CD4-positive, alpha-beta T cell treated with Interleukin-10 for 1 hour (primary cell): ENCODE results near the gene PRAC1.

ENCODE experiments used
- DNase-seq: peaks from one replicate; pipeline ENCODE4 v3.0.0-alpha.2; 2020

Gene PRAC1

GRCh38 chr17:48692049-48692448 lies 30.3 kb downstream of the PRAC1 start:
- DNase-seq, result no peak

- DNase-seq, result no peak
Observed at GRCh38 chr17:48690655-48691054, 31.7 kb downstream of the PRAC1 start.

- no peak for DNase-seq
Observed at GRCh38 chr17:48681609-48682008, 40.7 kb downstream of the PRAC1 start.

- DNase-seq, result no peak
Observed at GRCh38 chr17:48679385-48680096, 42.8 kb downstream of the PRAC1 start.

- DNase-seq, result peak; percentile 71
Observed at GRCh38 chr17:48678141-48678971, 44.0 kb downstream of the PRAC1 start.

GRCh38 chr17:48676963-48677558 lies 45.3 kb downstream of the PRAC1 start:
- DNase-seq, result no peak

GRCh38 chr17:48672340-48672739 lies 50.0 kb downstream of the PRAC1 start:
- no peak for DNase-seq
